Measurements from ENCODE around the gene DMD. TPM values are rescaled to one million over a fixed set of nuclear protein-coding genes. Genes with fewer than 3 reads are reported as not detected.

The DMD gene
- total and polyA plus RNA-seq, 2 of the 8 experiments (the other 6 are each of a cell fraction or from before 2014, with no cell fraction given) = 4.8 to 7.4 TPM

- Histone ChIP-seq H2AK5ac (ENCODE audit: low read depth, low read length) (no peak overlapping the region), H4K5ac (ENCODE audit: insufficient read length, low read depth, low read length) (no peak overlapping the region), H3K18ac (ENCODE audit: extremely low read depth, low read length) (no peak overlapping the region), H4K20me1 (replicated peaks in 1 of 2; ENCODE audit: control insufficient read depth in 1 of 2, insufficient read depth in 2 of 2, low read length in 2 of 2) (no peaks in the 10 kb centered on the region), H3K23ac (ENCODE audit: insufficient read length) (no peak overlapping the region), H3K4me3 (ENCODE audit: extremely low read depth in 1 of 4, insufficient read depth in 2 of 4, low read depth in 3 of 4, low read length in 4 of 4) (no peak overlapping the region), H3K4ac (replicated peaks; ENCODE audit: insufficient read length, low read depth, low read length) (no peak overlapping the region), H3K14ac (ENCODE audit: insufficient read length) (no peak overlapping the region), H4K91ac (replicated peaks; ENCODE audit: insufficient read length, low read length) (no peak overlapping the region), H2BK20ac (ENCODE audit: low read length) (no peak overlapping the region), H3K27ac (ENCODE audit: low read depth, low read length) (no peak overlapping the region), H3K36me3 (ENCODE audit: control insufficient read depth in 2 of 4, insufficient read depth in 4 of 4, low read length in 3 of 4) (no peaks in the 10 kb centered on the region), H3K4me1 (replicated peaks in 1 of 4; ENCODE audit: control insufficient read depth in 3 of 4, insufficient read depth in 4 of 4, low read length in 3 of 4) (no peaks in the 10 kb centered on the region), H3K9ac (replicated peaks in 1 of 4; ENCODE audit: extremely low read depth in 1 of 4, low read depth in 3 of 4, low read length in 3 of 4) (no peak overlapping the region), H3K9me3 (ENCODE audit: insufficient read depth in 2 of 2, low read depth in 1 of 2, low read length in 1 of 2) (no peaks in the 10 kb centered on the region), H2BK5ac (ENCODE audit: low read depth, low read length) (no peak overlapping the region), H3K27me3 (replicated peaks in 1 of 4; ENCODE audit: control insufficient read depth in 3 of 4, extremely low read depth in 1 of 4, insufficient read depth in 3 of 4, low read length in 3 of 4) (no peaks in the 10 kb centered on the region), H2BK15ac (ENCODE audit: low read length) (no peak overlapping the region), H3K79me1 (ENCODE audit: low read depth, low read length) (no peaks in the 10 kb centered on the region), H3K56ac (replicated peaks; ENCODE audit: insufficient read length, low read depth, low read length) (no peak overlapping the region), H3K4me2 (ENCODE audit: insufficient read depth in 1 of 2, low read depth in 2 of 2, low read length in 2 of 2) (no peak overlapping the region), H2AFZ (ENCODE audit: low read length) (no peak overlapping the region), H3K23me2 (ENCODE audit: low read depth, low read length) (no peaks in the 10 kb centered on the region), H2BK12ac (ENCODE audit: low read depth, low read length) (no peak overlapping the region), H4K8ac (ENCODE audit: extremely low read depth, insufficient read depth, low read length) (no peak overlapping the region), H3K79me2 (ENCODE audit: control insufficient read depth in 1 of 2, insufficient read depth in 2 of 2, low read length in 2 of 2) (no peaks in the 10 kb centered on the region), H2BK120ac (replicated peaks; ENCODE audit: low read depth, low read length) (no peak overlapping the region)
- FAIRE-seq (no peak), DNase-seq (ENCODE audit: low read depth in 1 of 2, low spot score in 2 of 2) (no peak)
- WGBS, 2 experiments (ENCODE audit: extremely low coverage in 1 of 2, insufficient coverage in 1 of 2, insufficient read length in 1 of 2, insufficient replicate concordance in 2 of 2, low coverage in 1 of 2, low lambda C conversion rate in 2 of 2, missing lambda C conversion rate in 1 of 2) = 89% methylated on average over 4 of the region's 4 CpGs; no CpG with 5 or more reads in 1 of the 2 experiments
- ChIA-PET CTCF (ENCODE audit: partially characterized antibody) (no interaction called here), POLR2A (ENCODE audit: partially characterized antibody) (no interaction called here)
- TF ChIP-seq YY1 (IDR thresholded peaks at IDR 0.05; ENCODE audit: low read depth, low read length) (no peak), RBBP5 (IDR thresholded peaks at IDR 0.05; ENCODE audit: borderline replicate concordance, low read depth, low read length) (no peak), JUN (IDR thresholded peaks at IDR 0.05; ENCODE audit: low read depth, low read length) (no peak)
These were observed 1602.2 kb downstream of the DMD start for GRCh38 chrX:31609130-31609529.

All from H1 (cell line).